Esophagus muscularis mucosa (tissue), 4 donors: ENCODE data around the gene PACSIN1.

Source experiments
- CTCF ChIP-seq, 3 experiments: fragments of 200-600 bp in 2 of 3; fragments of 450-650 bp in 1 of 3; sonication (generic) in 2 of 3; IDR thresholded peaks; one replicate each; pipeline ENCODE4 v1.5.1; 2017 to 2019; ENCODE audit warnings: antibody characterized with exemption in 3 of 3, mild to moderate bottlenecking in 2 of 3, moderate library complexity in 1 of 3
- EP300 ChIP-seq: sonication (generic); formaldehyde crosslinking; IDR thresholded peaks from one replicate; pipeline ENCODE4 v1.6.1; 2017; ENCODE audit warnings: antibody characterized with exemption
- POLR2A ChIP-seq: fragments of 450-650 bp; IDR thresholded peaks from one replicate; pipeline ENCODE4 v1.6.1; 2017; ENCODE audit warnings: antibody characterized with exemption, moderate library complexity, mild to moderate bottlenecking, low read depth

GRCh38 chr6:34476921-34477320, 11.0 kb downstream of the PACSIN1 start:
- TF ChIP-seq POLR2A: no peak
- no peak for TF ChIP-seq CTCF (IDR thresholded peaks at IDR 0.05)
- no peak for TF ChIP-seq EP300
